GM18508 (cell line): ENCODE measurements around the gene OTOGL.
"Not testable (repeated sequence)": the region's sequence is repeated elsewhere in the genome, so short reads cannot be mapped to it uniquely, and the experiment has no call there.

Source experiments
- ATAC-seq: cut with Tn5 transposase; IDR thresholded peaks from one replicate; pipeline ENCODE4 v1.9.1; 2021; ENCODE audit warnings: moderate number of reproducible peaks; ENCODE audit not compliant: insufficient read depth, unreplicated experiment

Gene OTOGL

GRCh38 chr12:80217011-80217535 is 117.7 kb downstream of the OTOGL start:
- no peak for ATAC-seq

GRCh38 chr12:80218925-80219324 is 119.6 kb downstream of the OTOGL start:
- ATAC-seq = not testable (repeated sequence)

- ATAC-seq = no peak
Measured at GRCh38 chr12:80219345-80219744, 120.0 kb downstream of the OTOGL start.

GRCh38 chr12:80222261-80222660 is 122.9 kb downstream of the OTOGL start:
- ATAC-seq = no peak

- no peak for ATAC-seq
Measured at GRCh38 chr12:80226576-80226975, 127.2 kb downstream of the OTOGL start.

GRCh38 chr12:80227904-80228303 is 128.6 kb downstream of the OTOGL start:
- ATAC-seq = not testable (repeated sequence)

GRCh38 chr12:80230068-80230467 is 130.7 kb downstream of the OTOGL start:
- no peak for ATAC-seq

GRCh38 chr12:80232837-80233236 is 133.5 kb downstream of the OTOGL start:
- no peak for ATAC-seq

GRCh38 chr12:80233926-80234325 is 134.6 kb downstream of the OTOGL start:
- no peak for ATAC-seq

- ATAC-seq = no peak
Measured at GRCh38 chr12:80234667-80235066, 135.3 kb downstream of the OTOGL start.

GRCh38 chr12:80235944-80236343 is 136.6 kb downstream of the OTOGL start:
- no peak for ATAC-seq

GRCh38 chr12:80239867-80240266 is 140.5 kb downstream of the OTOGL start:
- no peak for ATAC-seq

- ATAC-seq = no peak
Measured at GRCh38 chr12:80241576-80242273, 142.4 kb downstream of the OTOGL start.

GRCh38 chr12:80242321-80242720 is 143.0 kb downstream of the OTOGL start:
- no peak for ATAC-seq

GRCh38 chr12:80249581-80249980 is 150.2 kb downstream of the OTOGL start:
- not testable (repeated sequence) for ATAC-seq

GRCh38 chr12:80257920-80258319 is 158.6 kb downstream of the OTOGL start:
- ATAC-seq = no peak

GRCh38 chr12:80260269-80260668 is 160.9 kb downstream of the OTOGL start:
- ATAC-seq = no peak

- ATAC-seq = no peak
Measured at GRCh38 chr12:80261403-80261802, 162.1 kb downstream of the OTOGL start.

GRCh38 chr12:80262346-80262745 is 163.0 kb downstream of the OTOGL start:
- no peak for ATAC-seq

GRCh38 chr12:80262771-80263170 is 163.4 kb downstream of the OTOGL start:
- ATAC-seq = no peak

- no peak for ATAC-seq
Measured at GRCh38 chr12:80264386-80264785, 165.0 kb downstream of the OTOGL start.

- no peak for ATAC-seq
Measured at GRCh38 chr12:80264891-80265290, 165.6 kb downstream of the OTOGL start.
